Hepatocyte (in vitro differentiated cells): ENCODE results near the gene CDH18. TPM values are rescaled to one million over a fixed set of nuclear protein-coding genes. Genes with fewer than 3 reads are reported as not detected.

Source experiments
- DNase-seq: peaks from one replicate; pipeline ENCODE4 v3.0.0-alpha.2; 2016; ENCODE audit warnings: low spot score
- H2AFZ ChIP-seq: fragments of 200-600 bp; sonication (generic); 2 replicates; pipeline ENCODE4 v1.6.0; 2016; ENCODE audit warnings: antibody characterized with exemption, mild to moderate bottlenecking
- H3K27ac ChIP-seq: fragments of 200-600 bp; sonication (generic); 2 replicates; pipeline ENCODE4 v1.5.1; 2016; ENCODE audit warnings: mild to moderate bottlenecking
- H3K27me3 ChIP-seq: fragments of 200-600 bp; sonication (generic); 2 replicates; pipeline ENCODE4 v1.6.1; 2016
- H3K36me3 ChIP-seq: fragments of 200-600 bp; sonication (generic); replicated peaks from 2 replicates; pipeline ENCODE4 v1.5.1; 2016; ENCODE audit warnings: low read depth; ENCODE audit not compliant: insufficient read depth
- H3K4me1 ChIP-seq: fragments of 200-600 bp; sonication (generic); 2 replicates; pipeline ENCODE4 v1.5.1; 2016; ENCODE audit warnings: mild to moderate bottlenecking, moderate library complexity; ENCODE audit not compliant: insufficient read depth
- H3K4me2 ChIP-seq: fragments of 200-600 bp; sonication (generic); 2 replicates; pipeline ENCODE4 v1.6.0; 2016
- H3K4me3 ChIP-seq: fragments of 200-600 bp; sonication (generic); 2 replicates; pipeline ENCODE4 v1.5.1; 2016; ENCODE audit warnings: mild to moderate bottlenecking
- H3K79me2 ChIP-seq: fragments of 200-600 bp; sonication (generic); 2 replicates; pipeline ENCODE4 v1.6.0; 2017; ENCODE audit warnings: mild to moderate bottlenecking
- H3K9me2 ChIP-seq: fragments of 200-600 bp; sonication (generic); replicated peaks from 2 replicates; pipeline ENCODE4 v1.6.0; 2017; ENCODE audit warnings: mild to moderate bottlenecking; ENCODE audit not compliant: insufficient read depth
- H3K9me3 ChIP-seq: fragments of 200-600 bp; sonication (generic); 2 replicates; pipeline ENCODE4 v1.5.1; 2016; ENCODE audit warnings: low read depth, mild to moderate bottlenecking
- H4K20me1 ChIP-seq: fragments of 200-600 bp; sonication (generic); 2 replicates; pipeline ENCODE4 v1.6.0; 2016; ENCODE audit warnings: mild to moderate bottlenecking; ENCODE audit not compliant: insufficient read depth, poor library complexity, severe bottlenecking
- CTCF ChIP-seq: fragments of 200-600 bp; sonication (generic); IDR thresholded peaks from 2 replicates; pipeline ENCODE4 v1.5.1; 2016; ENCODE audit warnings: antibody characterized with exemption, mild to moderate bottlenecking; ENCODE audit not compliant: poor library complexity
- EZH2 ChIP-seq: fragments of 200-600 bp; sonication (generic); IDR thresholded peaks from 2 replicates; pipeline ENCODE4 v1.6.1; 2016; ENCODE audit warnings: antibody characterized with exemption, mild to moderate bottlenecking, borderline replicate concordance
- EZH2phosphoT487 ChIP-seq: fragments of 200-600 bp; sonication (generic); IDR thresholded peaks from one replicate; pipeline ENCODE4 v1.6.1; 2018; ENCODE audit warnings: antibody characterized with exemption, mild to moderate bottlenecking, low read depth, moderate library complexity; ENCODE audit not compliant: unreplicated experiment, severe bottlenecking
- WGBS: methylation state at CpG from one replicate; pipeline ENCODE4 v1.1.6; 2016; ENCODE audit warnings: low lambda C conversion rate; ENCODE audit errors: missing lambda C conversion rate; 5-methylcytosine and 5-hydroxymethylcytosine counted together
- polyA plus RNA-seq: library from polyadenylated mRNA; unstranded; fragments of >200 nt; fragmentation: Nextera tagmentation; extraction: Ambion mirVana; gene quantifications from 2 replicates; pipeline ENCODE4 v1.2.1, GENCODE V29; 2016
- total RNA-seq: library from RNA; depleted of rRNA; stranded (reverse); fragments of >200 nt; gene quantifications from 2 replicates; pipeline ENCODE4 v1.2.3, GENCODE V29; 2014

The CDH18 gene
- total and polyA plus RNA-seq, 2 experiments from 2014 or later, result 0.71 to 1.5 TPM

- no peaks in the 10 kb centered on the region for H3K27me3 ChIP-seq
- H3K9me3 ChIP-seq, result no peaks in the 10 kb centered on the region
- no peaks in the 10 kb centered on the region for H3K4me1 ChIP-seq
- no peak overlapping the region for H3K4me2 ChIP-seq
- H3K4me3 ChIP-seq, result no peak overlapping the region
- WGBS, result 83% methylated on average over 4 of the region's 4 CpGs
- no peaks in the 10 kb centered on the region for H3K79me2 ChIP-seq
- H4K20me1 ChIP-seq, result no peaks in the 10 kb centered on the region
- H3K27ac ChIP-seq, result no peak overlapping the region
- no peaks in the 10 kb centered on the region for H3K9me2 ChIP-seq
- TF ChIP-seq EZH2phosphoT487 (no peak), EZH2 (no peak), CTCF (no peak)
- H2AFZ ChIP-seq, result no peak overlapping the region
- no peak for DNase-seq
- no peaks in the 10 kb centered on the region for H3K36me3 ChIP-seq
These were observed 281.2 kb downstream of the CDH18 start for GRCh38 chr5:19706776-19707175.

- H3K36me3 ChIP-seq, result no peaks in the 10 kb centered on the region
- H3K27ac ChIP-seq, result no peak overlapping the region
- H3K9me3 ChIP-seq, result no peaks in the 10 kb centered on the region
- no peaks in the 10 kb centered on the region for H3K4me1 ChIP-seq
- no peaks in the 10 kb centered on the region for H3K9me2 ChIP-seq
- no peak overlapping the region for H2AFZ ChIP-seq
- no peaks in the 10 kb centered on the region for H3K27me3 ChIP-seq
- H3K4me3 ChIP-seq, result no peak overlapping the region
- H3K4me2 ChIP-seq, result no peak overlapping the region
- no peaks in the 10 kb centered on the region for H4K20me1 ChIP-seq
- WGBS, result 91% methylated on average over 5 of the region's 5 CpGs
- no peak for TF ChIP-seq CTCF
- TF ChIP-seq EZH2, result no peak
- no peak for TF ChIP-seq EZH2phosphoT487
- no peak for DNase-seq
- no peaks in the 10 kb centered on the region for H3K79me2 ChIP-seq
These were observed 286.3 kb downstream of the CDH18 start for GRCh38 chr5:19701731-19702130.

GRCh38 chr5:19694949-19695611 is 292.9 kb downstream of the CDH18 start:
- H3K9me3 ChIP-seq, result no peaks in the 10 kb centered on the region
- no peak overlapping the region for H3K4me2 ChIP-seq

More at GRCh38 chr5:19694949-19695611, 292.9 kb downstream of the CDH18 start:
- Histone ChIP-seq H3K27me3 (no peaks in the 10 kb centered on the region), H2AFZ (no peak overlapping the region), H3K4me1 (no peaks in the 10 kb centered on the region), H3K79me2 (no peaks in the 10 kb centered on the region), H3K36me3 (no peaks in the 10 kb centered on the region), H3K9me2 (no peaks in the 10 kb centered on the region), H3K4me3 (no peak overlapping the region), H4K20me1 (no peaks in the 10 kb centered on the region), H3K27ac (no peak overlapping the region)
- WGBS, result 76% methylated on average over 4 of the region's 4 CpGs
- DNase-seq, result no peak
- TF ChIP-seq EZH2, result no peak
- TF ChIP-seq CTCF, result no peak
- TF ChIP-seq EZH2phosphoT487, result no peak
